Activated naive CD8-positive, alpha-beta T cell treated with anti-CD3 and anti-CD28 coated beads, Interleukin-2, amount 50 U/mL, for 16 hours (primary cell): Measurements from ENCODE around the gene PLPP3.

Source experiments
- DNase-seq: peaks from one replicate; pipeline ENCODE4 v3.0.0-alpha.2; 2020; ENCODE audit warnings: low read depth, low spot score

PLPP3 gene

GRCh38 chr1:56524263-56524662 is 55.1 kb downstream of the PLPP3 start:
- DNase-seq = no peak

- DNase-seq = no peak
These were observed 56.7 kb downstream of the PLPP3 start for GRCh38 chr1:56522680-56523079.

- DNase-seq = no peak
These were observed 59.3 kb downstream of the PLPP3 start for GRCh38 chr1:56520016-56520601.

- no peak for DNase-seq
These were observed 61.8 kb downstream of the PLPP3 start for GRCh38 chr1:56517404-56518130.

- DNase-seq = no peak
These were observed 62.7 kb downstream of the PLPP3 start for GRCh38 chr1:56516539-56517252.

- no peak for DNase-seq
These were observed 63.3 kb downstream of the PLPP3 start for GRCh38 chr1:56515898-56516538.

GRCh38 chr1:56512724-56513494 is 66.5 kb downstream of the PLPP3 start:
- DNase-seq = no peak

GRCh38 chr1:56511766-56512165 is 67.6 kb downstream of the PLPP3 start:
- no peak for DNase-seq

GRCh38 chr1:56511364-56511763 is 68.0 kb downstream of the PLPP3 start:
- DNase-seq = no peak

- DNase-seq = no peak
These were observed 68.7 kb downstream of the PLPP3 start for GRCh38 chr1:56510642-56511021.

- DNase-seq = no peak
These were observed 69.4 kb downstream of the PLPP3 start for GRCh38 chr1:56509713-56510641.

- DNase-seq = no peak
These were observed 70.8 kb downstream of the PLPP3 start for GRCh38 chr1:56508523-56508983.

GRCh38 chr1:56507925-56508522 is 71.3 kb downstream of the PLPP3 start:
- DNase-seq = no peak

- no peak for DNase-seq
These were observed 72.3 kb downstream of the PLPP3 start for GRCh38 chr1:56506951-56507491.

GRCh38 chr1:56505792-56506743 is 73.3 kb downstream of the PLPP3 start:
- DNase-seq = no peak

GRCh38 chr1:56502700-56503245 is 76.6 kb downstream of the PLPP3 start:
- DNase-seq = no peak

GRCh38 chr1:56501888-56502287 is 77.5 kb downstream of the PLPP3 start:
- no peak for DNase-seq

GRCh38 chr1:56501426-56501825 is 77.9 kb downstream of the PLPP3 start:
- no peak for DNase-seq
